Naive B cell (primary cell): ENCODE results near the gene TMEM217. TPM values are rescaled to one million over a fixed set of nuclear protein-coding genes. Genes with fewer than 3 reads are reported as not detected.
"Not testable (repeated sequence)": the region's sequence is repeated elsewhere in the genome, so short reads cannot be mapped to it uniquely, and the experiment has no call there.

Experiments used
- ATAC-seq, 2 donors: fragments of 150-1000 bp; cut with Tn5 transposase; 2 replicates each; pipeline ENCODE4 v1.10.0; 2021; ENCODE audit warnings: low read depth in 2 of 2, mild to moderate bottlenecking in 2 of 2, moderate library complexity in 2 of 2
- DNase-seq: peaks from one replicate; pipeline ENCODE4 v3.0.0; 2022
- H3K27ac Mint-ChIP-seq, 6 donors: one replicate each; pipeline ENCODE4 v1.8.0; 2020 to 2022; ENCODE audit warnings: mild to moderate bottlenecking in 6 of 6, mixed read lengths in 6 of 6, moderate library complexity in 5 of 6, inconsistent platforms in 2 of 6
- H3K27me3 Mint-ChIP-seq, 3 donors: one replicate each; pipeline ENCODE4 v1.8.0; 2021 to 2022; ENCODE audit warnings: mixed read lengths in 3 of 3, mild to moderate bottlenecking in 1 of 3
- H3K36me3 Mint-ChIP-seq, 2 donors: one replicate each; pipeline ENCODE4 v1.8.0; 2020 to 2022; ENCODE audit warnings: mixed read lengths in 2 of 2, inconsistent platforms in 1 of 2, mild to moderate bottlenecking in 1 of 2
- H3K4me1 Mint-ChIP-seq, 3 donors: one replicate each; pipeline ENCODE4 v1.8.0; 2020 to 2022; ENCODE audit warnings: mixed read lengths in 3 of 3, inconsistent platforms in 1 of 3, mild to moderate bottlenecking in 1 of 3, moderate library complexity in 1 of 3
- H3K4me3 Mint-ChIP-seq, 8 donors: one replicate each; pipeline ENCODE4 v1.8.0; 2020 to 2022; ENCODE audit warnings: mild to moderate bottlenecking in 8 of 8, mixed read lengths in 8 of 8, moderate library complexity in 8 of 8, inconsistent platforms in 2 of 8
- H3K9me3 Mint-ChIP-seq, 7 donors: one replicate each; pipeline ENCODE4 v1.8.0; 2020 to 2022; ENCODE audit warnings: mixed read lengths in 7 of 7, mild to moderate bottlenecking in 5 of 7, inconsistent platforms in 2 of 7, moderate library complexity in 1 of 7
- polyA plus RNA-seq, 6 donors: library from polyadenylated mRNA; unstranded; fragments of 300-500 nt; fragmentation: Illumina TruSeq; gene quantifications; one replicate each; pipeline ENCODE4 v1.2.3, GENCODE V29; 2021; ENCODE audit warnings: low read depth in 6 of 6

TMEM217 gene
- polyA plus RNA-seq, 6 donors from 2014 or later = 0.18 to 0.96 (median 0.32) TPM; not detected in 3

- H3K4me3 Mint-ChIP-seq = no peak overlapping the region
- peaks cover 8 to 15% (median 14%) of the 10 kb centered on the region in 3 donors for H3K27me3 Mint-ChIP-seq
- no peaks in the 10 kb centered on the region for H3K9me3 Mint-ChIP-seq
- ATAC-seq (no peak), DNase-seq (no peak)
- H3K36me3 Mint-ChIP-seq = no peaks in the 10 kb centered on the region
- H3K4me1 Mint-ChIP-seq = peaks cover 16 to 23% (median 17%) of the 10 kb centered on the region in 3 donors
- H3K27ac Mint-ChIP-seq = peak overlapping the region in 2 of 6 donors; percentile 39 to 68
Measured at GRCh38 chr6:37209461-37210205, 48.3 kb downstream of the TMEM217 start.

GRCh38 chr6:37208793-37209192 lies 49.2 kb downstream of the TMEM217 start:
- no peak overlapping the region for H3K27ac Mint-ChIP-seq
- H3K4me1 Mint-ChIP-seq = peaks cover 16 to 23% (median 22%) of the 10 kb centered on the region in 3 donors
- H3K4me3 Mint-ChIP-seq = no peak overlapping the region
- H3K27me3 Mint-ChIP-seq = peaks cover 8 to 20% (median 15%) of the 10 kb centered on the region in 3 donors
- no peak for DNase-seq
- no peak for ATAC-seq
- H3K9me3 Mint-ChIP-seq = no peaks in the 10 kb centered on the region
- no peaks in the 10 kb centered on the region for H3K36me3 Mint-ChIP-seq

GRCh38 chr6:37207903-37208456 lies 50.0 kb downstream of the TMEM217 start:
- DNase-seq (peak; percentile 80), ATAC-seq (peak; percentile 91)
- H3K9me3 Mint-ChIP-seq = no peaks in the 10 kb centered on the region
- H3K4me1 Mint-ChIP-seq = peaks cover 19 to 25% (median 24%) of the 10 kb centered on the region in 3 donors
- H3K27ac Mint-ChIP-seq = peak overlapping the region; percentile 0 to 97 (median 48)
- H3K27me3 Mint-ChIP-seq = peaks cover 8 to 22% (median 15%) of the 10 kb centered on the region in 3 donors
- peak overlapping the region in 1 of 8 donors; percentile 69 for H3K4me3 Mint-ChIP-seq
- no peaks in the 10 kb centered on the region for H3K36me3 Mint-ChIP-seq

- Mint-ChIP-seq H3K27me3 (peaks cover 8 to 28% (median 19%) of the 10 kb centered on the region in 3 donors), H3K4me3 (no peak overlapping the region), H3K4me1 (peaks cover 24 to 32% (median 32%) of the 10 kb centered on the region in 3 donors), H3K36me3 (no peaks in the 10 kb centered on the region), H3K9me3 (no peaks in the 10 kb centered on the region), H3K27ac (no peak overlapping the region)
- ATAC-seq (no peak), DNase-seq (no peak)
Measured at GRCh38 chr6:37206622-37207021, 51.3 kb downstream of the TMEM217 start.

- no peaks in the 10 kb centered on the region for H3K36me3 Mint-ChIP-seq
- no peak overlapping the region for H3K27ac Mint-ChIP-seq
- H3K4me1 Mint-ChIP-seq = peaks cover 24 to 32% (median 32%) of the 10 kb centered on the region in 3 donors
- H3K4me3 Mint-ChIP-seq = peak overlapping the region in 1 of 8 donors; percentile 35
- DNase-seq (no peak), ATAC-seq (no peak)
- H3K27me3 Mint-ChIP-seq = peaks cover 8 to 28% (median 19%) of the 10 kb centered on the region in 3 donors
- no peaks in the 10 kb centered on the region for H3K9me3 Mint-ChIP-seq
Measured at GRCh38 chr6:37205997-37206340, 52.0 kb downstream of the TMEM217 start.

- H3K9me3 Mint-ChIP-seq = no peaks in the 10 kb centered on the region
- H3K27ac Mint-ChIP-seq = peak overlapping the region in 1 of 6 donors; percentile 65
- peaks cover 12 to 34% (median 16%) of the 10 kb centered on the region in 3 donors for H3K27me3 Mint-ChIP-seq
- ATAC-seq (no peak), DNase-seq (no peak)
- H3K36me3 Mint-ChIP-seq = no peaks in the 10 kb centered on the region
- H3K4me1 Mint-ChIP-seq = peaks cover 24 to 32% (median 31%) of the 10 kb centered on the region in 3 donors
- no peak overlapping the region for H3K4me3 Mint-ChIP-seq
Measured at GRCh38 chr6:37205175-37205996, 52.6 kb downstream of the TMEM217 start.

GRCh38 chr6:37204014-37204751 lies 53.8 kb downstream of the TMEM217 start:
- ATAC-seq (no peak), DNase-seq (no peak)
- H3K9me3 Mint-ChIP-seq = no peaks in the 10 kb centered on the region
- H3K4me1 Mint-ChIP-seq = peaks cover 21 to 28% (median 27%) of the 10 kb centered on the region in 3 donors
- no peak overlapping the region for H3K4me3 Mint-ChIP-seq
- peak overlapping the region in 1 of 6 donors; percentile 61 for H3K27ac Mint-ChIP-seq
- H3K36me3 Mint-ChIP-seq = no peaks in the 10 kb centered on the region
- H3K27me3 Mint-ChIP-seq = peaks cover 8 to 36% (median 13%) of the 10 kb centered on the region in 3 donors

- peaks cover 8 to 31% (median 10%) of the 10 kb centered on the region in 3 donors for H3K27me3 Mint-ChIP-seq
- H3K4me1 Mint-ChIP-seq = peaks cover 17 to 23% (median 23%) of the 10 kb centered on the region in 3 donors
- no peaks in the 10 kb centered on the region for H3K9me3 Mint-ChIP-seq
- ATAC-seq (no peak), DNase-seq (no peak)
- H3K4me3 Mint-ChIP-seq = no peak overlapping the region
- no peaks in the 10 kb centered on the region for H3K36me3 Mint-ChIP-seq
- peak overlapping the region in 1 of 6 donors; percentile 8 for H3K27ac Mint-ChIP-seq
Measured at GRCh38 chr6:37202788-37203491, 55.0 kb downstream of the TMEM217 start.

GRCh38 chr6:37201726-37202125 lies 56.2 kb downstream of the TMEM217 start:
- no peaks in the 10 kb centered on the region for H3K36me3 Mint-ChIP-seq
- no peak overlapping the region for H3K4me3 Mint-ChIP-seq
- ATAC-seq (no peak), DNase-seq (no peak)
- no peak overlapping the region for H3K27ac Mint-ChIP-seq
- H3K4me1 Mint-ChIP-seq = peaks cover 11 to 19% (median 16%) of the 10 kb centered on the region in 3 donors
- H3K27me3 Mint-ChIP-seq = peaks cover 4 to 29% (median 8%) of the 10 kb centered on the region in 3 donors
- H3K9me3 Mint-ChIP-seq = no peaks in the 10 kb centered on the region

- ATAC-seq (no peak), DNase-seq (no peak)
- Mint-ChIP-seq H3K27me3 (peaks cover 4 to 27% (median 8%) of the 10 kb centered on the region in 3 donors), H3K9me3 (no peaks in the 10 kb centered on the region), H3K4me1 (peaks cover 8 to 16% (median 10%) of the 10 kb centered on the region in 3 donors), H3K36me3 (no peaks in the 10 kb centered on the region), H3K27ac (peak overlapping the region in 2 of 6 donors; percentile 17), H3K4me3 (no peak overlapping the region)
Measured at GRCh38 chr6:37200085-37200484, 57.9 kb downstream of the TMEM217 start.

GRCh38 chr6:37196451-37196850 lies 61.5 kb downstream of the TMEM217 start:
- peaks cover 4 to 13% (median 8%) of the 10 kb centered on the region in 3 donors for H3K27me3 Mint-ChIP-seq
- not testable (repeated sequence) for H3K27ac Mint-ChIP-seq, H3K4me3 Mint-ChIP-seq, H3K36me3 Mint-ChIP-seq, H3K4me1 Mint-ChIP-seq, DNase-seq, ATAC-seq, H3K9me3 Mint-ChIP-seq

GRCh38 chr6:37194886-37195285 lies 63.1 kb downstream of the TMEM217 start:
- H3K36me3 Mint-ChIP-seq, DNase-seq, H3K4me1 Mint-ChIP-seq, H3K9me3 Mint-ChIP-seq, H3K27ac Mint-ChIP-seq, H3K4me3 Mint-ChIP-seq, H3K27me3 Mint-ChIP-seq, ATAC-seq: not testable (repeated sequence)
